Left colon (tissue), 2 donors: ENCODE results near the gene WIF1. TPM values are rescaled to one million over a fixed set of nuclear protein-coding genes. Genes with fewer than 3 reads are reported as not detected.

Experiments used
- ATAC-seq: fragments of 200-7000 bp; cut with Tn5 transposase; one replicate; pipeline ENCODE4 v1.9.1; 2020; ENCODE audit warnings: mild to moderate bottlenecking, moderate library complexity
- DNase-seq, 2 donors: peaks; one replicate each; pipeline ENCODE4 v3.0.0-alpha.2; 2020
- intact Hi-C, 2 donors: fragments of 100-400 bp; cut with DNase I in 1 of 2; cut with micrococcal nuclease in 1 of 2; formaldehyde crosslinking; loops; one replicate each; pipeline versions ENCODE4 v1.11.2 to v1.14.0; 2022; cut with DNase I, micrococcal nuclease
- total RNA-seq, 2 donors: library from RNA; stranded (reverse); fragmentation: NEBNext Ultra II Directional; extraction: Animal tissue kit (Norgen Biotek cat#: 25700); gene quantifications; one replicate each; pipeline ENCODE4 v1.2.1, GENCODE V29; 2021
- donor health status: DM: no; HTN: no; CAD: no.
- donor health status: DM: yes; HTN: yes; CAD: no.

The WIF1 gene
- total RNA-seq, 2 donors from 2014 or later, result 0.25 to 0.55 TPM

DNA sequence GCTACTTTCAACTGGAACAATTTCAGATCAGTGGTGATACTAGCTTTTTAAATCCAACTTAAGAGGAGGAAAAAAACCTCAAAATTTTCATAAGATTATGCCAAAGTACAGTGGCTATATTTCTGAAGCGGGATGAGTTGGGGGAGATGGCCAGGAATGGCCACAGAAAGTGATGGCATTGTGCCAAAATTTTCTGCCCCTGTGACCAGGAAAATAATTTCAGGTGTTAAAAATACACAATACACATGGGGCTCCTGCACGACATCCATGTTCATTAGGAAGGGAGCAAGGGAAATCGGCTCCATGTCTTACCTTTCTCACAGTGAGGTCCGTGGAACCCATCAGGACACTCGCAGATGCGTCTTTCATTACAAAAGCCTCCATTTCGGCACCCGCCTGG is 53.7 kb downstream of the WIF1 start:
- ATAC-seq (no peak), DNase-seq (no peak)
- intact Hi-C loops, result no loop called here

DNA sequence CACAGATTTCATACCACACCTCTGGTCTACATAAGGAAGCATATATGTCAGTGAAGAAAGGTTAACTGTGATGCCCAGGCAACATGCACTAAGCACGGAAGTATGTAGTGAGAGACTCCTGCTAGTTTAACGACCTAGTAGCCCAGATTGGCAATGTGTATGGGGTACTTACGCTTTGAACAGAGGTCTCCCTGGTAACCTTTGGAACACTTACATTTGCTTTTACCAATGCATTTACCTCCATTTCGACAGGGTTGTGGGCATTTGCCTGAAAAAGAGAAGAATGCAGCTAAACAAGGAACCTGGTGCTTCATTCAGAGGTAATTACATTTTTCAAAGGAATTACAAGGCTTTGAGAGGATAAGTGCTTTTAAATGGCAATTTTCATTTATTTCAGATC is 65.2 kb downstream of the WIF1 start:
- DNase-seq, result no peak
- ATAC-seq, result no peak
- intact Hi-C loops, result no loop called here

DNA sequence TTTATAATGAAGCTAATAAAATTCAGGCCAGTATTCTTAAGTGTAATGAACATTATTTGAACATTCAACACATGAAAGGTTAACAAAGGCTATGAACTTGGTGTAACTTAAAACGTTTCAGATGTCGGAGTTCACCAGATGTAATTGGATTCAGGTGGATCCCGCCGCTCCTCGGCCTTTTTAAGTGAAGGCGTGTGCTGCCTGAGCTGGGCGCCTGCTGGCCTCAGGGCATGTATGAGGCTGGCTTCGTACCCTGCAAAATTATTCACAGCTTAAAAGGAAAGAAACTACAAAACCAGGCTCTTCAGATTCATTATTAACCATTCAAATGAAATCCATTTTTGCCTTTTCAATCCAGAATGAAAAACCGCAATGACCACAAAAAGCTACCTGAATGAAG is 69.9 kb downstream of the WIF1 start:
- intact Hi-C loops, result no loop called here
- no peak for ATAC-seq
- DNase-seq, result no peak

DNA sequence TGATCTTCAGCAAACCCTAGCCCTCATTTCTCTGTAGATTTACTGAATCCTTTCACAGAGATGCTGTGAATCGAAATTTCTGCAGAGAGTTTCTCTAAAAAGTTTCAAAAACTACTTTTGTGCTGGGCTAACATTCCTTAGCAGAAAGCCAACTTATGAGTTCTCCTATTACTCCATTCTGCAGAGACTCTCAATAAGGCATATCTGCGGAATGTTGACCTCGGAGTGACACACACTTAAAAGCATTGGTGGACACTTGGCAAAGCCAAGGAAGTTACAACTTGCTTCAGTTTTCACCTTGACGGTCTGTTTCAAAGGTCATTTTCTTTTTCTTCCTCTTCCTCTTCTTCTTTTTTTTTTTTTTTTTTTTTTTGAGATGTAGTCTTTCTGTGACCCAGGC is 75.8 kb downstream of the WIF1 start:
- no peak for ATAC-seq
- intact Hi-C loops, result no loop called here
- DNase-seq, result no peak

DNA sequence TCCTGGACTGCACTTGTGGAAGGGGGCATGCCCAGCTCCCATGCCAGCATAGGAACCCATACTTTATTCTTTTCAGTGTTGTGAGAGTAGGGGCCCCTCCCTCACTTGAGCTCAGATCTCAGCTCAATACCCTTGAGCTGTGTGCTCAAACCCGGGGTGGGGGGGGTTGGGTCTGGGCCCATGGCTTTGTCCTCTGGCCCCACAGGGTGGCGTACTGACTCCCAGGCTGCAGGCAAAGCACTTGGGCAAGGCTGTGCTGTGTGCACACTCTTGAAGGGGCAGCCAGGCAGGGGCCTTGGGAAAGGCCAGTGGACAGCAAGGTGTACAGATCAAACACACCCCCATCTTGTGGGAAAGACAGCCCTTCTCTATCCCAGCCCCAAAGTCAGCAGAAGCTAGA is 81.8 kb downstream of the WIF1 start:
- DNase-seq (no peak), ATAC-seq (no peak)
- intact Hi-C loops, result no loop called here

GRCh38 chr12:65025136-65025535 is 96.0 kb downstream of the WIF1 start:
- no peak for ATAC-seq
- no peak for DNase-seq
- intact Hi-C loops, result no loop called here

GRCh38 chr12:65023485-65023884 is 97.6 kb downstream of the WIF1 start:
- intact Hi-C loops, result no loop called here
- no peak for ATAC-seq
- no peak for DNase-seq

GRCh38 chr12:65022960-65023359 is 98.1 kb downstream of the WIF1 start:
- DNase-seq (peak in 1 of 2 donors; percentile 7), ATAC-seq (peak; percentile 53)
- intact Hi-C loops, result no loop called here

DNA sequence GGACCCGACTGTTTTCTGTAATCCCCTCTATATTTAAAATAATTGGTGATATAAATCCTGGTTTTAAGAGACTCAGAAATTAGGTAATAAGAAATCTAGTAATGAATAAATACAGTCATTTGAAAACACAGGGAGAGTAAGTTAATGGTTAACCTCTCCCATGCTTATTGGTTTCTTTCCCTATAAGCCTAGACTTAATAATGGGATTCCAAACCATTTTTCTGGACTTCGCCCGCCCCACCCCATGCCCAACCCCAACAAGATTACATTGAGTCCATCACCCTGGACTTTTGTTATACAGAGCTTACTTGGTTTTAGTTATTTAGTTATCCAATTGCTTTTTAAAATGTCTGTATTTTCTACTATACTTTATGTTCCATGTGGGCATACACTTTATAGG is 98.7 kb downstream of the WIF1 start:
- ATAC-seq (peak; percentile 99), DNase-seq (peak; percentile 70 to 79)
- intact Hi-C loops, result no loop called here

DNA sequence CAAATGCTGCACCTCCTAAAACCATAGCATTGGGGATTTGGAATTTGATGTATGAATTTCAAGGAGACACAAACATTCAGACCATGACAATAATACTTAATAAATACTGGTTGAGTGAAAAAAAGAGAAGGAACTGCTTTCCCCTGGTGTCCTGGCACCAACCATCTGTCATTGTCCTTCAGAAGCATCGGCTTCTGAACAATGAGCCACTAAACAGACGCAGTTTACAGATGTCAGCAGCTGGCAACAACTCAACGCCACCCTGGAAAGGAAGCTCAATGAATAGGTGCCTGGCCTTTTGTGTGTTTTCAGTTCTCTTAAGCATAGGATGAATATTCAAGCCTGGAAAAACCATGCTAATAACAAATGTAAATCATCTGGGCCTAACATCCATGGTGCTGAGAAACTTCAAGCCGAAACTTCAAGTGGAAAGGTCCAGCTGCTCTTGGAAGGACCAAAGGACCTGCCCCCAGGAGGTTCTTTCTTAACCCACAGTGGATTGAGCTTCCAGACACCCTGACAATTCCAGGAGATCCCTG is 101.3 kb downstream of the WIF1 start:
- DNase-seq (no peak), ATAC-seq (no peak)
- intact Hi-C loops, result no loop called here

DNA sequence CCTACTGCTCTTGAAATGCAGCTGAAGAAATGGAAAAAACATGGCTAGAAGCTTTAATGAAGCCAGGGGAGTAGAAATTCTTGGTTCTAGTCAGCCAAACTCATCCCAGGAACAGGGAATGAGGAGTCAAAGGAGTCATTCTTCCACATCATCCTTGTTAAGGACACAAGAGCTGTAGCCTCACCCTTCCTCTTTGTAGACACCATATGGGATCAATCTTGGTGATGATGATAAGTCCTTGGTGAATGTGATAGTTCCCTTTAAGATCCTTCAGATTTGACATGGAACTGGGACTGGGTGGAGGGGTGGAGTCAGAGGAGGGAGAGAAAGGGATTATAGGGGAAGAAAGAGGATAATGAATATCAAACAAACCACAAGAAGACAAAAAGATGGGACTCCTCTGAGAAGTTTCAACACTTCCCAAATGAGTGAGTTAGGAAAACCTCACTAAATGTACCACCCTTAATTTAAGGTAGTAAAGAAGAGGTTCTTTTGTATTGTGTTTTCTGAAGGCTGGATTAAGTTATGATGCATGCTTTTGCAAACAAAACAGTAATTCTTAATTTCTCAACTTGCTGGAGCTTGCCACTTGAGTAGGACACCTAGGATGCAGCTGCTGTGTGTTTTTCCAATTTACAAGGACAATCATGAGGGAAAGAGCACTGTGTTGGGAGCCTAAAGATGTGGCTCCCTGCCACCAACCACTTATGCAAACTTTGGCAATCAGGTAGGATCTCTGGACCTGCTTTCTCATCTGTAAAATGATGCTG is 104.0 kb downstream of the WIF1 start:
- intact Hi-C loops, result no loop called here
- DNase-seq, result no peak
- no peak for ATAC-seq

GRCh38 chr12:65015850-65016249 is 105.3 kb downstream of the WIF1 start:
- DNase-seq (no peak), ATAC-seq (peak; percentile 89)
- intact Hi-C loops, result no loop called here

- intact Hi-C loops, result no loop called here
- DNase-seq (no peak), ATAC-seq (peak; percentile 80)
Measured at GRCh38 chr12:65014504-65015271, 106.4 kb downstream of the WIF1 start.

GRCh38 chr12:65010437-65010836 is 110.7 kb downstream of the WIF1 start:
- intact Hi-C loops, result no loop called here
- no peak for ATAC-seq
- DNase-seq, result no peak

GRCh38 chr12:65005716-65006115 is 115.4 kb downstream of the WIF1 start:
- DNase-seq (no peak), ATAC-seq (no peak)
- intact Hi-C loops, result no loop called here

DNA sequence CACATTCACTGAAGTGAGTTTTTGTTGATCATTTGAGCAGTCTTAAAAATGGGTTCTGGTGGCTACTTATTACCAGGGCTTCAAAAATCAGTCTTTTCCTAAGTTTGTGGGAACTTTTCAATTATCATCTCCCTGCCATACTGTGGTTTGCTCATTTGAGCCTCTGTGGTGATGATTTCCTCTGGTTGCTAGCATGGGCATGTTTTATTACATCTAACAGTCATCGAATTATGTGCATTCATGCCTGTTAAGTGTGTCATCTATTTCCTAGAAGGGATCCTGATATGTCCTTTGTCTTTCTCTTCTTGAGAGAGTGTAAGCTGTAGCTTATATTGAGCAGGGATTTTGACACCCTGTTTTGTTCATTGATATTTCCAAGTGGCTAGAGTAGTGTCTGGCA is 116.8 kb downstream of the WIF1 start:
- no peak for DNase-seq
- no peak for ATAC-seq
- intact Hi-C loops, result no loop called here
